HG03342 (cell line): ENCODE data around the gene IL10.

ENCODE experiments used
- ATAC-seq: cut with Tn5 transposase; IDR thresholded peaks from one replicate; pipeline ENCODE4 v1.9.1; 2021; ENCODE audit warnings: mild to moderate bottlenecking, moderate library complexity; ENCODE audit not compliant: unreplicated experiment

IL10 gene

GRCh38 chr1:206772243-206772937, at the start of gene IL10:
Gene IL10 (minus strand): TSS chr1:206772494. CDS start chr1:206772435, 59 bp downstream.
- ATAC-seq, result no peak

GRCh38 chr1:206821493-206821892, 49.2 kb upstream of the IL10 start:
- no peak for ATAC-seq

- no peak for ATAC-seq
Observed at GRCh38 chr1:206816390-206817287, 44.3 kb upstream of the IL10 start.

GRCh38 chr1:206814716-206815341, 42.5 kb upstream of the IL10 start:
- ATAC-seq, result peak; percentile 57

- no peak for ATAC-seq
Observed at GRCh38 chr1:206812471-206812870, 40.2 kb upstream of the IL10 start.

- ATAC-seq, result no peak
Observed at GRCh38 chr1:206809504-206810084, 37.3 kb upstream of the IL10 start.

- peak; percentile 73 for ATAC-seq
Observed at GRCh38 chr1:206808615-206809014, 36.3 kb upstream of the IL10 start.

- no peak for ATAC-seq
Observed at GRCh38 chr1:206805357-206805756, 33.1 kb upstream of the IL10 start.

GRCh38 chr1:206804156-206804737, 32.0 kb upstream of the IL10 start:
- ATAC-seq, result no peak

GRCh38 chr1:206803221-206803730, 31.0 kb upstream of the IL10 start:
- ATAC-seq, result peak; percentile 94

- ATAC-seq, result no peak
Observed at GRCh38 chr1:206802401-206802800, 30.1 kb upstream of the IL10 start.

GRCh38 chr1:206801467-206801866, 29.2 kb upstream of the IL10 start:
- ATAC-seq, result no peak

GRCh38 chr1:206800891-206801290, 28.6 kb upstream of the IL10 start:
- no peak for ATAC-seq

- ATAC-seq, result no peak
Observed at GRCh38 chr1:206800411-206800810, 28.1 kb upstream of the IL10 start.

- no peak for ATAC-seq
Observed at GRCh38 chr1:206799311-206799710, 27.0 kb upstream of the IL10 start.

GRCh38 chr1:206798384-206798996, 26.2 kb upstream of the IL10 start:
- no peak for ATAC-seq

- ATAC-seq, result no peak
Observed at GRCh38 chr1:206797534-206798383, 25.5 kb upstream of the IL10 start.

- no peak for ATAC-seq
Observed at GRCh38 chr1:206796981-206797402, 24.7 kb upstream of the IL10 start.

GRCh38 chr1:206796116-206796515, 23.8 kb upstream of the IL10 start:
- ATAC-seq, result no peak
